GM12878 (cell line): ENCODE data around the gene CHSY3. TPM values are rescaled to one million over a fixed set of nuclear protein-coding genes. Genes with fewer than 3 reads are reported as not detected.

Experiments
- ATAC-seq: fragments of 200-7000 bp; cut with Tn5 transposase; 3 replicates; pipeline ENCODE4 v1.9.1; 2020; ENCODE audit warnings: mild to moderate bottlenecking, moderate library complexity
- BruUV-seq: library from RNA; stranded (reverse); fragments of 400-500 nt; replicated peaks from 2 replicates; lab custom pipeline; 2021; lab: Mats Ljungman, UMichigan
- CTCF ChIA-PET: fragments of 300-600 bp; sonication (Branson Sonifier 250); formaldehyde crosslinking; extraction: SDS; loops from one replicate; lab custom pipeline; 2021; ENCODE audit warnings: inconsistent platforms; lab: Yijun Ruan, JAX
- POLR2A ChIA-PET: fragments of 350-600 bp; formaldehyde crosslinking; extraction: SDS; loops from one replicate; lab custom pipeline; 2021; ENCODE audit warnings: inconsistent platforms; lab: Charles Lee
- RAD21 ChIA-PET: fragments of 300-600 bp; sonication (Branson Sonifier 250); formaldehyde crosslinking; loops from one replicate; lab custom pipeline; 2023; ENCODE audit warnings: antibody characterized with exemption; ENCODE audit not compliant: unreplicated experiment; lab: Charles Lee
- SMC1A ChIA-PET: fragments of 300-600 bp; sonication (Branson Sonifier 250); formaldehyde crosslinking; loops from one replicate; lab custom pipeline; 2023; ENCODE audit not compliant: unreplicated experiment, uncharacterized antibody; lab: Charles Lee
- DNase-seq: peaks from one replicate; pipeline ENCODE4 v3.0.0-alpha.2; 2011; ENCODE audit warnings: low read depth, low spot score
- FAIRE-seq: peaks from 3 replicates; lab custom pipeline; 2011; peaks lifted over from hg19 to GRCh38; lab: Jason Lieb, UNC
- H2AFZ ChIP-seq: 2 replicates; pipeline ENCODE4 v1.6.0; 2011; ENCODE audit warnings: low read depth, low read length, control low read depth; ENCODE audit not compliant: control insufficient read depth
- H3K27ac ChIP-seq: 2 replicates; pipeline ENCODE4 v1.5.1; 2011; ENCODE audit warnings: control low read depth; ENCODE audit not compliant: control insufficient read depth, insufficient read depth
- H3K27me3 ChIP-seq, 2 experiments: replicated peaks in 1 of 2; 2 replicates each; pipeline versions ENCODE4 v1.6.0 to v1.6.1; 2011; ENCODE audit warnings: low read length in 1 of 2; ENCODE audit not compliant: control insufficient read depth in 2 of 2, insufficient read depth in 2 of 2
- H3K36me3 ChIP-seq, 2 experiments: 2 replicates each; pipeline ENCODE4 v1.5.1; 2011; ENCODE audit warnings: low read length in 1 of 2; ENCODE audit not compliant: control insufficient read depth in 2 of 2, insufficient read depth in 2 of 2
- H3K4me1 ChIP-seq: 2 replicates; pipeline ENCODE4 v1.6.1; 2011; ENCODE audit warnings: mild to moderate bottlenecking, low read length, moderate library complexity, mixed read lengths; ENCODE audit not compliant: control insufficient read depth, insufficient read depth
- H3K4me2 ChIP-seq: 2 replicates; pipeline ENCODE4 v1.6.0; 2011; ENCODE audit warnings: control low read depth; ENCODE audit not compliant: control insufficient read depth, insufficient read depth
- H3K4me3 ChIP-seq: fragments of 200-600 bp; sonication (generic); 2 replicates; pipeline ENCODE4 v1.5.1; 2016
- H3K79me2 ChIP-seq: 2 replicates; pipeline ENCODE4 v1.6.0; 2011; ENCODE audit warnings: low read length; ENCODE audit not compliant: control insufficient read depth, insufficient read depth
- H3K9ac ChIP-seq: 2 replicates; pipeline ENCODE4 v1.8.0; 2011; ENCODE audit warnings: low read length, control low read depth, mixed read lengths; ENCODE audit not compliant: control insufficient read depth, insufficient read depth
- H3K9me3 ChIP-seq: replicated peaks from 3 replicates; pipeline ENCODE4 v1.5.1; 2011; ENCODE audit warnings: mild to moderate bottlenecking, low read length; ENCODE audit not compliant: control insufficient read depth, insufficient read depth
- H4K20me1 ChIP-seq: 2 replicates; pipeline ENCODE4 v1.6.0; 2011; ENCODE audit not compliant: control insufficient read depth, insufficient read depth
- CEBPB ChIP-seq, 2 experiments: fragments of 150-350 bp in 1 of 2; IDR thresholded peaks; 2 replicates each; pipeline ENCODE4 v1.6.1; 2012 to 2014; ENCODE audit warnings: low read depth in 2 of 2, low read length in 2 of 2, borderline replicate concordance in 1 of 2, inconsistent platforms in 1 of 2
- CHD2 ChIP-seq: IDR thresholded peaks from 2 replicates; pipeline ENCODE4 v1.6.1; 2011; ENCODE audit warnings: low read depth, low read length, improper control_type of control experiment, borderline replicate concordance
- CHD4 ChIP-seq: fragments of 200-600 bp; sonication (generic); IDR thresholded peaks from 2 replicates; pipeline ENCODE4 v1.6.1; 2016; ENCODE audit warnings: mild to moderate bottlenecking
- IRF3 ChIP-seq: fragments of 450-650 bp; IDR thresholded peaks from 2 replicates; pipeline ENCODE4 v1.6.1; 2014; ENCODE audit warnings: mild to moderate bottlenecking
- KAT2A ChIP-seq: conservative IDR thresholded peaks from 2 replicates; pipeline ENCODE4 v1.6.1; 2011; ENCODE audit warnings: low read depth, low read length; ENCODE audit not compliant: control insufficient read depth
- SMC3 ChIP-seq: IDR thresholded peaks from 2 replicates; pipeline ENCODE4 v1.6.1; 2011; ENCODE audit warnings: low read length, improper control_type of control experiment, borderline replicate concordance
- TARDBP ChIP-seq: IDR thresholded peaks from 2 replicates; pipeline ENCODE4 v1.6.1; 2016; ENCODE audit warnings: borderline replicate concordance
- ZZZ3 ChIP-seq: IDR thresholded peaks from 2 replicates; pipeline ENCODE4 v1.6.1; 2011; ENCODE audit warnings: low read depth; ENCODE audit not compliant: control insufficient read depth, insufficient read length
- WGBS: methylation state at CpG from one replicate; pipeline ENCODE4 v1.1.6; 2016; ENCODE audit warnings: low lambda C conversion rate; ENCODE audit not compliant: insufficient replicate concordance, insufficient coverage; ENCODE audit errors: missing lambda C conversion rate; 5-methylcytosine and 5-hydroxymethylcytosine counted together
- in situ Hi-C: fragments of 300-500 bp; cut with MboI; formaldehyde crosslinking; loops from 9 replicates; pipeline ENCODE4 v1.14.3; 2018; ENCODE audit warnings: mixed read lengths
- intact Hi-C: fragments of 100-400 bp; cut with micrococcal nuclease; formaldehyde crosslinking; loops from one replicate; pipeline ENCODE4 v1.14.2; 2022; ENCODE audit not compliant: unreplicated experiment
- polyA plus RNA-seq, 11 experiments: library from polyadenylated mRNA; depleted of rRNA in 4 of 11; unstranded in 6 of 11; stranded (reverse) in 5 of 11; fragments of >200 nt; fragmentation: Nextera tagmentation in 4 of 11; fragmentation: Illumina TruSeq in 1 of 11; extraction: Ambion mirVana in 4 of 11; extraction: Trizol in 1 of 11; gene quantifications; 1 replicate in 1 of 11; 2 replicates in 10 of 11; pipeline versions ENCODE4 v1.2.1 to v1.2.3, GENCODE V29; 2011 to 2016; ENCODE audit warnings: inconsistent platforms in 2 of 11, missing spikeins in 2 of 11, low read depth in 1 of 11
- total RNA-seq, 4 experiments: library from RNA; depleted of rRNA in 3 of 4; stranded (reverse); fragments of >200 nt in 3 of 4; fragmentation: Illumina TruSeq in 1 of 4; extraction: Trizol in 1 of 4; gene quantifications; 2 replicates each; pipeline versions ENCODE4 v1.2.1 to v1.2.3, GENCODE V29; 2013 to 2021
- TF ChIP-seq, protein P1 (sequence below): IDR thresholded peaks from 2 replicates; pipeline ENCODE4 v1.6.1; 2011; ENCODE audit warnings: low read depth, mild to moderate bottlenecking, low read length, moderate library complexity, borderline replicate concordance; ENCODE audit errors: extremely low read depth
- TF ChIP-seq, protein P2 (sequence below): IDR thresholded peaks from 2 replicates; pipeline ENCODE4 v1.6.1; 2011; ENCODE audit warnings: borderline replicate concordance, low read depth, mild to moderate bottlenecking, moderate library complexity, mixed read lengths, low read length; ENCODE audit not compliant: insufficient read depth; ENCODE audit errors: extremely low read length
- TF ChIP-seq, protein P3 (sequence below): IDR thresholded peaks from 2 replicates; pipeline ENCODE4 v1.6.1; 2011; ENCODE audit warnings: mild to moderate bottlenecking, low read depth, low read length, moderate library complexity; ENCODE audit not compliant: insufficient replicate concordance

Gene CHSY3
- total and polyA plus RNA-seq, 10 of the 15 experiments (the other 5 are each of a cell fraction or from before 2014, with no cell fraction given): not detected

GRCh38 chr5:130116972-130117371, 212.7 kb downstream of the CHSY3 start:
- no TSS peak for BruUV-seq
- SMC1A ChIA-PET: interaction anchor here (0.7 kb wide), 1 partner anchor 349 kb away, joined by 3 read pairs; no protein-coding TSS in a partner anchor
- in situ Hi-C loops: loop anchor here (10.0 to 25.0 kb wide), 2 partner anchors 988 to 1295 kb away; no protein-coding TSS in a partner anchor
- Histone ChIP-seq H4K20me1 (no peaks in the 10 kb centered on the region), H3K4me3 (no peak overlapping the region), H3K79me2 (no peaks in the 10 kb centered on the region), H3K4me1 (peaks cover 3% of the 10 kb centered on the region; the same call in 1 of the 2 replicates), H3K9ac (no peak overlapping the region), H3K4me2 (no peak overlapping the region), H3K27ac (no peak overlapping the region), H2AFZ (no peak overlapping the region), H3K27me3 (no peaks in the 10 kb centered on the region; a peak in 1 of 4 replicates), H3K9me3 (no peaks in the 10 kb centered on the region), H3K36me3 (no peaks in the 10 kb centered on the region)
- ATAC-seq (no peak), DNase-seq (no peak), FAIRE-seq (no peak)
- RAD21 ChIA-PET: no interaction called here
- POLR2A ChIA-PET: no interaction called here
- TF ChIP-seq SMC3 (no peak), CHD4 (no peak), ZZZ3 (no peak)
- TF ChIP-seq, protein P1, sequence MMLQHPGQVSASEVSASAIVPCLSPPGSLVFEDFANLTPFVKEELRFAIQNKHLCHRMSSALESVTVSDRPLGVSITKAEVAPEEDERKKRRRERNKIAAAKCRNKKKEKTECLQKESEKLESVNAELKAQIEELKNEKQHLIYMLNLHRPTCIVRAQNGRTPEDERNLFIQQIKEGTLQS: no peak
- intact Hi-C loops: no loop called here
- CTCF ChIA-PET: interaction anchor here (1.1 to 2.4 kb wide), 2 partner anchors 22 to 25 kb away, joined by 5 read pairs; no protein-coding TSS in a partner anchor
- 39% methylated on average over 1 of the region's 1 CpG for WGBS

- no TSS peak for BruUV-seq
- TF ChIP-seq, protein P2, sequence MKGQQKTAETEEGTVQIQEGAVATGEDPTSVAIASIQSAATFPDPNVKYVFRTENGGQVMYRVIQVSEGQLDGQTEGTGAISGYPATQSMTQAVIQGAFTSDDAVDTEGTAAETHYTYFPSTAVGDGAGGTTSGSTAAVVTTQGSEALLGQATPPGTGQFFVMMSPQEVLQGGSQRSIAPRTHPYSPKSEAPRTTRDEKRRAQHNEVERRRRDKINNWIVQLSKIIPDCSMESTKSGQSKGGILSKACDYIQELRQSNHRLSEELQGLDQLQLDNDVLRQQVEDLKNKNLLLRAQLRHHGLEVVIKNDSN: no peak
- TF ChIP-seq, protein P3, sequence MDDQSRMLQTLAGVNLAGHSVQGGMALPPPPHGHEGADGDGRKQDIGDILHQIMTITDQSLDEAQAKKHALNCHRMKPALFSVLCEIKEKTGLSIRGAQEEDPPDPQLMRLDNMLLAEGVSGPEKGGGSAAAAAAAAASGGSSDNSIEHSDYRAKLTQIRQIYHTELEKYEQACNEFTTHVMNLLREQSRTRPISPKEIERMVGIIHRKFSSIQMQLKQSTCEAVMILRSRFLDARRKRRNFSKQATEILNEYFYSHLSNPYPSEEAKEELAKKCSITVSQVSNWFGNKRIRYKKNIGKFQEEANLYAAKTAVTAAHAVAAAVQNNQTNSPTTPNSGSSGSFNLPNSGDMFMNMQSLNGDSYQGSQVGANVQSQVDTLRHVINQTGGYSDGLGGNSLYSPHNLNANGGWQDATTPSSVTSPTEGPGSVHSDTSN: no peak
- TF ChIP-seq KAT2A (no peak), CHD2 (no peak), TARDBP (no peak), IRF3 (no peak), CEBPB (IDR thresholded peaks at IDR 0.05; ENCODE audit: borderline replicate concordance in 1 of 2, low read depth in 2 of 2, low read length in 2 of 2) (no peak)
Measured at GRCh38 chr5:130126746-130127145, 222.5 kb downstream of the CHSY3 start.

More at GRCh38 chr5:130126746-130127145, 222.5 kb downstream of the CHSY3 start:
- Histone ChIP-seq H3K27me3 (no peaks in the 10 kb centered on the region), H3K79me2 (no peaks in the 10 kb centered on the region), H3K4me1 (no peaks in the 10 kb centered on the region), H3K9me3 (no peaks in the 10 kb centered on the region), H4K20me1 (no peaks in the 10 kb centered on the region), H3K36me3 (no peaks in the 10 kb centered on the region), H3K9ac (no peak overlapping the region), H2AFZ (no peak overlapping the region), H3K4me2 (no peak overlapping the region), H3K4me3 (no peak overlapping the region), H3K27ac (no peak overlapping the region)
- ATAC-seq (no peak), FAIRE-seq (no peak), DNase-seq (no peak)
- ChIA-PET SMC1A (no interaction called here), RAD21 (no interaction called here), POLR2A (no interaction called here), CTCF (interaction anchor here (1.1 kb wide), 1 partner anchor 15 kb away, joined by 4 read pairs; no protein-coding TSS in a partner anchor)
- intact Hi-C loops: no loop called here
- 100% methylated on average over 1 of the region's 1 CpG for WGBS
- in situ Hi-C loops: no loop called here
